Activated CD8-positive, alpha-beta memory T cell treated with anti-CD3 and anti-CD28 coated beads, Interleukin-2, amount 10 ng/mL, durations not matched to agents 7 days and 5 days (primary cell): ENCODE measurements around the gene DLGAP1. TPM values are rescaled to one million over a fixed set of nuclear protein-coding genes. Genes with fewer than 3 reads are reported as not detected.

ENCODE experiments used
- ATAC-seq: fragments of 150-1000 bp; cut with Tn5 transposase; one replicate; pipeline ENCODE4 v1.10.0; 2021; ENCODE audit warnings: moderate library complexity
- CTCF ChIA-PET: fragments of 350-600 bp; sonication (Branson Sonifier 250); formaldehyde crosslinking; loops from one replicate; lab custom pipeline; 2021; ENCODE audit warnings: antibody characterized with exemption; lab: Charles Lee
- DNase-seq: peaks from one replicate; pipeline ENCODE4 v3.0.0-alpha.2; 2020
- H3K27ac Mint-ChIP-seq: one replicate; pipeline ENCODE4 v1.8.0; 2021; ENCODE audit warnings: mild to moderate bottlenecking, mixed read lengths
- H3K27me3 Mint-ChIP-seq: one replicate; pipeline ENCODE4 v1.8.0; 2021; ENCODE audit warnings: mixed read lengths
- H3K36me3 Mint-ChIP-seq: one replicate; pipeline ENCODE4 v1.8.0; 2021; ENCODE audit warnings: mild to moderate bottlenecking, mixed read lengths
- H3K4me1 Mint-ChIP-seq: one replicate; pipeline ENCODE4 v1.8.0; 2021; ENCODE audit warnings: mixed read lengths
- H3K4me3 Mint-ChIP-seq: one replicate; pipeline ENCODE4 v1.8.0; 2021; ENCODE audit warnings: mild to moderate bottlenecking, moderate library complexity, mixed read lengths
- H3K9me3 Mint-ChIP-seq: one replicate; pipeline ENCODE4 v1.8.0; 2022; ENCODE audit warnings: low read depth, mixed read lengths
- total RNA-seq, 2 experiments: library from RNA; stranded (reverse); gene quantifications; one replicate each; pipeline ENCODE4 v1.2.3, GENCODE V29; 2021

DLGAP1 gene
- total RNA-seq, 2 experiments from 2014 or later = not detected

DNA sequence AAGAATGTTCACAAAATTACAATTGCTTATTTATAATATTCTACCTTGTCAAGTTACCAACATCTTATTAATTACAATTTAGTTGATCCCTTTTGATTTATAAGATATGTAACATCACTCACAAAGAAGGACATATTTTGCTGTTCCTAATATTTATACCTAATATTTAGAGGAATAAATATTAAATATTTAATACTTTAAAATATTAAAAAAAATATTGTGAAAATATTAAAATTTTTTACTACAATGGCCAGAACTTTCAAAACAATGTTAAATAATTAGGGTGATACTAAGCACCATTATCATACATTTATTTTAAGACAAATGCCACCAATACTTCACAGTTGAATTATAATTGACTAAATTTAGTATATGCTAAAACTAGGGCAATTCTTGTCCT, 254.7 kb downstream of the DLGAP1 start:
- DNase-seq (no peak), ATAC-seq (no peak)
- Mint-ChIP-seq H3K4me1 (no peaks in the 10 kb centered on the region), H3K4me3 (no peak overlapping the region), H3K27ac (no peak overlapping the region), H3K9me3 (peaks cover 6% of the 10 kb centered on the region), H3K36me3 (no peaks in the 10 kb centered on the region), H3K27me3 (no peaks in the 10 kb centered on the region)
- CTCF ChIA-PET = no interaction called here

DNA sequence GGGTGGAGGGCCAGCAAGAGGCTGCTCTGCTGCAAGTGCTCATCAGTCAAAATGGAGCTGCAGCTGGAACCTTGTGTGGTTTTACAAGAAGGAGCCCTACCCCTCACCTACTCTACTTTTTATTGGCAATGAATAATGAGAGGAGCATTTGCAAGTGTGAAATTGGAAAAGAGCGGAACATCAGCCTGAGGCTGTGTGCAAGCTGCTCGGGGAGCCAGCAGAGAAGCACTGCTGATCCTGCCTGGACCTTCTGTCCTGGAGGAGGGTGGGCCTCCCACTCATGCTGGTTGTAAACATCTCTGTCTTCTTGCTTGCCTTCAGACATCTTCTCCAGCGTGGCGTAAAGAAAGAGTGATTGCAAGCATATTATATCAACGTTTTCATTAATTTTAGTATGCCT, 256.2 kb downstream of the DLGAP1 start:
- CTCF ChIA-PET = no interaction called here
- Mint-ChIP-seq H3K4me3 (no peak overlapping the region), H3K27me3 (no peaks in the 10 kb centered on the region), H3K36me3 (no peaks in the 10 kb centered on the region), H3K4me1 (no peaks in the 10 kb centered on the region), H3K27ac (no peak overlapping the region), H3K9me3 (peaks cover 6% of the 10 kb centered on the region)
- no peak for DNase-seq
- ATAC-seq = no peak

DNA sequence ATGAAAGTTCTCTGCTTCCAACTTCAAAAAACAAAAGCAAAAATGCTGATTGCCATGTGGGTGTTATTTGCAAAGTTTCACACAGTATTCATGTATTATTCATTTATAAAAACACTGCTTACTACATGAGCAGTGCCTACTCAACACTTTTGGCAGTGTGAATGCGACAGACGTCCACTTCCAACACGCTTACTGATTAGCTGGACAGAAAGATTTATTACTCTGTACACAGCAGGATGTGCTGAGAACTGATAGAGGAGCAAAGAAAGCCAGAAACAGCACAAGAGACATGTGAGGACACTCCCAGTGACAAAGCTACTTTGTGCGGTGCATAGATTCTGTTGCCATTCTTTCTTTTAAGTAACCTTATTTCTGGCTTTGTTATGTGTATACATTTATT, 258.8 kb downstream of the DLGAP1 start:
- Mint-ChIP-seq H3K9me3 (peaks cover 9% of the 10 kb centered on the region), H3K27ac (no peak overlapping the region), H3K36me3 (no peaks in the 10 kb centered on the region), H3K27me3 (no peaks in the 10 kb centered on the region), H3K4me1 (no peaks in the 10 kb centered on the region), H3K4me3 (no peak overlapping the region)
- ATAC-seq = no peak
- CTCF ChIA-PET = no interaction called here
- no peak for DNase-seq

DNA sequence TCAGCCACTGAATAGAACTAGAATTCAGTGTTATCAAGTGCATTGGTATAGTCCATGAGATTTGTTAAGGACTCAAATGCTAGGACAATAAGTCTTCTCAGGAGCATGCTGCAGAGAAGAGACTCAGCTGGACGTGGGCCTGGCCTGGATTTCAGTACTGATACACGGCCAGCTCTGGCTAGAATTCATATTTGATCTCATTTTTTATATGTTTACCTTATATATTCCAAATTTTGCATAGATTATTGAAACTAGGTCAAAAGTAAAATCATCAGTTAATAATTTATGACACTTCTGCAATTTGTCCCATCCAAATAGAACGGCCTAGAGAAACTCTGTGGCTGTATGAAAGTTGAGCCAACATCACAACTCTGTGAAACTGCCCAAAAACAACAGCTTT, 262.0 kb downstream of the DLGAP1 start:
- no peaks in the 10 kb centered on the region for H3K36me3 Mint-ChIP-seq
- H3K27ac Mint-ChIP-seq = no peak overlapping the region
- no peak for ATAC-seq
- H3K4me3 Mint-ChIP-seq = no peak overlapping the region
- CTCF ChIA-PET = no interaction called here
- peaks cover 6% of the 10 kb centered on the region for H3K9me3 Mint-ChIP-seq
- H3K27me3 Mint-ChIP-seq = no peaks in the 10 kb centered on the region
- DNase-seq = no peak
- no peaks in the 10 kb centered on the region for H3K4me1 Mint-ChIP-seq

DNA sequence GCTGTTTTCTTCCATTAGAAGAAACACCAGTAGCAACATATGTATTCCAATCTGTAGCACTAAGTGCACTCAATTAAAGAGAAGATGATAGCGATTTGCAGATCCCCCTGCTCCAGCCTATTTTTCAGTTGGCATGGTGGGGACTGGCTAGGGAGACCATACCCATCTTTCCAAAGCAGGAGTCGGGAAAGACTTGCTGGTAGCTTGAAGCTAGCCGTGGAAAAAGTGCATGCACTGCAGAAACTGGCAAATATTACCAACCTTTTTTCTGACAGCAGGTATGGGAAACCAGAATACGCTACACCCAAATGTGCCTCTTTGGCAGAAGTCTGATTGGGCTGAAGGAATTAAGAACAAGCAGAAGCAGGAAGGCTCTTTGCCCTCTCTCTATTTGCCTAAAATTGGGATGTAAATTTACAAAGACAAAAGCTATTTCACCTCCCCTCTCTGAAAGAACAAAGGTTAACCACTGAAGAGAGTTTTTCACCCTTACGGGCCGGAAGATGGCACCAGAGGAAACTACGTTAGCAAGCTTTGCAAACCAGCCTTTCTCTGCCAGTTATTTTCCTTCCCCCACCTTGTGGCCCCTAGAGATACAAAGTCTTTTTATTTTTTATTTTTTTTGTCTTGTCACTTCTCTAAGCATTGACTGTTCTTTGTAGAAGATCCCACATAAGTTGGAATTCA, 273.1 kb downstream of the DLGAP1 start:
- ATAC-seq (no peak), DNase-seq (no peak)
- no peaks in the 10 kb centered on the region for H3K27me3 Mint-ChIP-seq
- CTCF ChIA-PET = no interaction called here
- H3K36me3 Mint-ChIP-seq = no peaks in the 10 kb centered on the region
- H3K27ac Mint-ChIP-seq = no peak overlapping the region
- no peaks in the 10 kb centered on the region for H3K9me3 Mint-ChIP-seq
- no peak overlapping the region for H3K4me3 Mint-ChIP-seq
- H3K4me1 Mint-ChIP-seq = no peaks in the 10 kb centered on the region

DNA sequence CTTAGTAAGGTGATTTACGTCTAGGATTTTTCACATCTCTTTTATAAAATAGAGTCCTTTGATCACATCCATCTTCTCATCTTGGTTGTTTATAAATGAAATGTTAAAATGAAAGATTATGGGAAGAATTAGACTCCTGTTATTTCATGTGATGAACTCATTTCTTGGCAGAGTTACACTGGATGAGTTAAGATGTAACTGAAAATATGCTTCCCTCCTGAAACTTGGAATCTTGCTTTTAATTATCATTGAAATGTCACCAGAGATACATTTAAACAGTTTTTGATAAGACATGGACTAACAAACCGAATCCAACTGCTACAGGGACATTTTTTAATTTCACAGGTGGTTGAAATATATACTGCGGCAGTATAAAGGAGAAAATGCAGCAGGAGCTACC, 274.0 kb downstream of the DLGAP1 start:
- CTCF ChIA-PET = no interaction called here

DNA sequence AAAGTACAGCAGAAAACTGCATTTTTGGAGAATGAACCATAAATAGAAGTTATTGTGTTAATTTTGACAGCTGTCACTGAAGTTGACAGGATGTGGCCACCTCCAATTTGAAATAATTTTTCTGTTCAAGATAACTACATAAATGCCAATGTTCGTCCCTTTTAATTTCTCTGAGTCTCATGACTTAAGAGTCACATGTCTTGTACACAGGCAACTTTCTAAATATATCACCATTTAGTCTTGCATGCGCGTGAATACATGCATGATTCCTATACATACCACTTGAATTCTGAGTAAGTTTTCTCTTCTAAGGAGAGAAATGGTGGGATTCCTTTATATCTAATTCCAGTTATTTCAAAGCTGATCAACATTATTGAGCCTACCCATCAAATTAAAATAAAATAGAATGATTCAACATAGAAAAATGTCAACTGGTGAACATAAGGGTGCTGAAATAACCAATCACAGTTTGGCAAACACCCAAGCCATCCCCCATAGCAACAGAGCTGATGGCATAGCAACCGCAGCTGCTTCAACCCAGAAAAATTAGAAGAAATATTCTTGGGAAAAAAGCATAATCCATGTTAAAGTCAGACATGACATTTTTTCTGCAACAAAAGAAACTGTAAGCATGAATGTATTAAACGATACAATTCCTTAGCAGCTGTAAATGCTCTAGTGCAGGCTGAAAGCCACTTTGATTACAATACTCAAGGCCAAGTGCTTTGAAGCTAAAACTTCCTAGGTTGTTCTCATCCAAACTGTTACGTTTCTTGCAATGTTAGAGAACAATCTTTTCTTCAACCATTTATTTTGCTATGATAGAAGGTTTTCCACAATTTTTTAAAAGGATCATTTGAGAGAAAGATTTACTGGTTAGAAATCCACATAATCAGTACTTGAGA, 282.7 kb downstream of the DLGAP1 start:
- no peaks in the 10 kb centered on the region for H3K27me3 Mint-ChIP-seq
- H3K27ac Mint-ChIP-seq = no peak overlapping the region
- no peaks in the 10 kb centered on the region for H3K36me3 Mint-ChIP-seq
- no peaks in the 10 kb centered on the region for H3K4me1 Mint-ChIP-seq
- no peak overlapping the region for H3K4me3 Mint-ChIP-seq
- DNase-seq (no peak), ATAC-seq (no peak)
- H3K9me3 Mint-ChIP-seq = no peaks in the 10 kb centered on the region
- CTCF ChIA-PET = no interaction called here

More for the DNA sequence above, 274.0 kb downstream of the DLGAP1 start:
- DNase-seq (no peak), ATAC-seq (no peak)
- Mint-ChIP-seq H3K36me3 (no peaks in the 10 kb centered on the region), H3K4me1 (no peaks in the 10 kb centered on the region), H3K9me3 (no peaks in the 10 kb centered on the region), H3K27ac (no peak overlapping the region), H3K27me3 (no peaks in the 10 kb centered on the region), H3K4me3 (no peak overlapping the region)

DNA sequence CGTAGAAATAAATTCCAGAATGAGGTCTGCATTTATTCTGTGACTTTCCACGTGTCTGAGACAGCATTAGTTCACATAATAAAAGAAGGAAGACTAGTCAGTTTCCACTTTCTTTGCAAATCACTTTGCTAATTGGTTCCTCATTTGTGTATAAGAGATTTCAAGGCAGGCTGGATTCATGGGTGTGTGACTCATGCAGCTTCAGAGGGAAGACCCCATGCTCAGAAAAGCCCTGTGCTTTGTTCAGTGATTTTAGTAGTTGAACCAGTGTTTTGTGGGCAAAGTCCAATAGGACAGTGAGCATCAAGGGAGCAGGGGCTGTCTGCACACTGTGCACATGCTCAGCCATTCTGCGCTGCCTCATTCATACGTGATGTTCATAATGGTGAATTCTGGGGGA, 297.8 kb downstream of the DLGAP1 start:
- Mint-ChIP-seq H3K4me1 (no peaks in the 10 kb centered on the region), H3K36me3 (no peaks in the 10 kb centered on the region), H3K27me3 (no peaks in the 10 kb centered on the region), H3K27ac (no peak overlapping the region), H3K9me3 (no peaks in the 10 kb centered on the region), H3K4me3 (no peak overlapping the region)
- CTCF ChIA-PET = no interaction called here
- no peak for DNase-seq
- no peak for ATAC-seq

DNA sequence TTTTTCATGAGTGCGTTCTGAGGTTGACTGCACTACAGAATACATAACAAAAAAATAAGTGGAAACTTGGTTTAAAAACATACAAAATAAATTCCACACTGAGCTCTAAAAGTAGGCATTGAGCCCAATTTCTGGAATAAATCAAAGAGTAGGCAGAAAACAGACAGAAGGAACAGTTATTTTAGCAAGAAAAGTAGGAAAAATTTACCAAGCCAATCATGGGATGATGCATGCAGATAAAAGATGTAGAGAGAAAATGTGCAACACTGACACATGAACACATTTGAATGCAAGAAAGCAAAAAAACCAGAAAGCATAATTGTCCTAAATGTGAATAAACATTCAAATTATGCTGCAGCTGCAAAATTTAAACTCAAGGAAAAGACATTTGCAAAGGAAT, 308.3 kb downstream of the DLGAP1 start:
- H3K4me3 Mint-ChIP-seq = no peak overlapping the region
- DNase-seq = no peak
- no peaks in the 10 kb centered on the region for H3K9me3 Mint-ChIP-seq
- H3K27me3 Mint-ChIP-seq = no peaks in the 10 kb centered on the region
- no peaks in the 10 kb centered on the region for H3K4me1 Mint-ChIP-seq
- CTCF ChIA-PET = interaction anchor here (0.8 kb wide), 1 partner anchor 16 kb away, joined by 3 read pairs; no protein-coding TSS in a partner anchor
- no peak for ATAC-seq
- H3K36me3 Mint-ChIP-seq = no peaks in the 10 kb centered on the region
- no peak overlapping the region for H3K27ac Mint-ChIP-seq

DNA sequence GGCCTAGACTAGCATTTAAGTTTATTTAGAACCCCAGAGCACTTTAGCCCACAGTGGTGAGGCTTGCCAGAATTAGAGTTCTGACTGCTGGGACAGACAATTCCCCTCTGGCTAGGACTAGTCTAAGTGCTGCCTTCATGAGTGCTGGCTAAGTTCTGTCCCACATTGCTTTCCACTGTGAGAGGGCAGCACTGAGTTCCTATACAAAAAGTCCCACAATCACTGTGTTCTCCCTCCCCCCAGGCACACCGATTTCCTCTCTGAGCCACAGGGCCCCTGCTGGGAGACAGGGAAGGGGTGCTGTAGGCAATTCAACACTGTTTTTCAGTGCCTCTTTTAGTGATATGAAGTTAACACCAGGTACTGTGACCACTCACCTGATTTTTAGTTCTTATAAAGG, 310.9 kb downstream of the DLGAP1 start:
- no peaks in the 10 kb centered on the region for H3K27me3 Mint-ChIP-seq

DNA sequence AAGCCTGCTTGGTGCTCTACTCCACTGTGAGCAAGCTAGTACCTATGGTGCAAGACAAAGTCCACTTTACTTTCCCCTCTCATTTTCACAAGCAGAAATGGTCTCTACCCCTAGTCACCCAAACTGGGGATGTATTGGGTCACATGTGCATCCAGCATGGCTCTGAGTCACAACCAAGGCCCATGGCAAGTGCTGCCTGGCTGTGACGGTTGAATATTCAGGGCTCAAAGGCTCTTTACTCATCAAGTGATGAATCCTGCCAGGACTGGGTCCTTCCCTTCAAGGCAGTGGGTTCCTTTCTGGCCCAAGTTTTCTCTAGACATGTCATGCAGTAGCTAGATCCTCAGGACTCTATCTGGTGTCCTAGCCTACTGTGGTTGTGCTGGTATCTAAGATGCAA, 311.5 kb downstream of the DLGAP1 start:
- Mint-ChIP-seq H3K36me3 (no peaks in the 10 kb centered on the region), H3K4me1 (no peaks in the 10 kb centered on the region), H3K27ac (no peak overlapping the region), H3K9me3 (no peaks in the 10 kb centered on the region), H3K4me3 (no peak overlapping the region), H3K27me3 (no peaks in the 10 kb centered on the region)
- CTCF ChIA-PET = no interaction called here
- DNase-seq (no peak), ATAC-seq (no peak)

More for the DNA sequence above, 310.9 kb downstream of the DLGAP1 start:
- DNase-seq (no peak), ATAC-seq (no peak)
- CTCF ChIA-PET = no interaction called here
- H3K4me3 Mint-ChIP-seq = no peak overlapping the region
- H3K4me1 Mint-ChIP-seq = no peaks in the 10 kb centered on the region
- no peak overlapping the region for H3K27ac Mint-ChIP-seq
- no peaks in the 10 kb centered on the region for H3K36me3 Mint-ChIP-seq
- H3K9me3 Mint-ChIP-seq = no peaks in the 10 kb centered on the region

DNA sequence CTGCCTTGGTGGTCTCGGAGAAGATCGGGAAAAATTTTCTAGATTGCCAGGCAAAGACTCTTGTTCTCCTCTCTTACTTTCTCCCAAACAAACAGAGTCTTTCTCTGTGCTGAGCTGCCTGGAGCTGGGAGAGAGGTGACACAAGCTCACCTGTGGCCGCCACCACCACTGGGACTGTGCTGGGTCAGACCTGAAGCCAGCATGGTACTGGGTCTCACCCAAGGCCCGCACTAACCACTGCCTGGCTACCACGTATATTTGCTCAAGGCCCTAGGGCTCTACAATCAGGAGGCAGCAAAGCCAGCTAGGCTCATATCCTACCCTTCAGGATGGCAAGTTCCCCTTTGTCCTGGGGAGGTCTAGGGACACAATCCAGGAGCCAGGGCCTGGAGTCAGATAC, 312.2 kb downstream of the DLGAP1 start:
- ATAC-seq = no peak
- H3K36me3 Mint-ChIP-seq = no peaks in the 10 kb centered on the region

DNA sequence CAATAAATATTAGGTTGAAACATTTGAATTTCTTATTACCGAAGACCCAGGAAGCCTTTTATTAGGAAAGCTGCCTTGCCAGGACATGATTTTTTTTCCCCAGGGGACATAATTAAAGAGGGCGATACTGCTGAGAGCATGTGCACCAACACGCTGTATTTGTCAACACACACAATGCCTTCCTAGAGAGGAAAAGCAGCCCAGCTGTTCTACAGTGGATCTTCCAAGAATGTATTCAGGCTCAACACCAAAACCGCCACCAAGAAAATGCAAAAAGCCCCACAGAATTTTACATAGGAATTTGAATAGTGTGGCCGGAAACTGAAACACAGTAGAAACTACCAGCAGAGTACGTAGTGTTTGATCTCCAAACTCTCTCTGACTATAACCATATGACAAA, 320.4 kb downstream of the DLGAP1 start:
- CTCF ChIA-PET = no interaction called here
- H3K9me3 Mint-ChIP-seq = no peaks in the 10 kb centered on the region
- no peaks in the 10 kb centered on the region for H3K27me3 Mint-ChIP-seq
- H3K36me3 Mint-ChIP-seq = no peaks in the 10 kb centered on the region
- no peak overlapping the region for H3K4me3 Mint-ChIP-seq
- no peak for ATAC-seq
- no peak for DNase-seq
- no peak overlapping the region for H3K27ac Mint-ChIP-seq
- no peaks in the 10 kb centered on the region for H3K4me1 Mint-ChIP-seq

More for the DNA sequence above, 312.2 kb downstream of the DLGAP1 start:
- Mint-ChIP-seq H3K27ac (no peak overlapping the region), H3K27me3 (no peaks in the 10 kb centered on the region), H3K4me1 (no peaks in the 10 kb centered on the region), H3K9me3 (no peaks in the 10 kb centered on the region), H3K4me3 (no peak overlapping the region)
- CTCF ChIA-PET = no interaction called here
- no peak for DNase-seq
